Fibroblast of lung (primary cell): Measurements from ENCODE around the gene RAPGEF3.

Source experiments
- CTCF ChIP-seq, 2 donors: IDR thresholded peaks in 1 of 2; conservative IDR thresholded peaks in 1 of 2; 1 replicate in 1 of 2; 2 replicates in 1 of 2; pipeline ENCODE4 v1.5.1; 2011 to 2012; ENCODE audit warnings: low read length in 2 of 2, control low read depth in 1 of 2, inconsistent platforms in 1 of 2, low read depth in 1 of 2, mild to moderate bottlenecking in 1 of 2
- EZH2 ChIP-seq: IDR thresholded peaks from 2 replicates; pipeline ENCODE4 v1.5.1; 2012; ENCODE audit warnings: low read length, control low read depth, mild to moderate bottlenecking; ENCODE audit errors: missing control alignments

- TF ChIP-seq CTCF (conservative IDR thresholded peaks at IDR 0.05 in 1 of 2, IDR thresholded peaks at IDR 0.05 in 1 of 2; ENCODE audit: low read depth in 1 of 2, low read length in 2 of 2) (no peak), EZH2 (no peak)
These were observed 71.0 kb downstream of the RAPGEF3 start for GRCh38 chr12:47687636-47688035.
